HepG2 (cell line): Measurements from ENCODE around the gene PGS1. TPM values are rescaled to one million over a fixed set of nuclear protein-coding genes. Genes with fewer than 3 reads are reported as not detected.
A peak's percentile ranks its signal among the peaks of the same experiment; 100 is the strongest.

ENCODE experiments used
- ATAC-seq: fragments of 200-7000 bp; cut with Tn5 transposase; 3 replicates; pipeline ENCODE4 v1.9.1; 2020; ENCODE audit warnings: mild to moderate bottlenecking, moderate library complexity
- BruUV-seq: library from RNA; stranded (reverse); fragments of 400-500 nt; replicated peaks from 2 replicates; lab custom pipeline; 2021; lab: Mats Ljungman, UMichigan
- CTCF ChIA-PET: fragments of 300-600 bp; formaldehyde crosslinking; extraction: SDS; loops from one replicate; lab custom pipeline; 2021; ENCODE audit warnings: low total read pairs, inconsistent platforms, low intra/inter-chr PET ratio; lab: Yijun Ruan, JAX
- POLR2A ChIA-PET: fragments of 350-600 bp; sonication (Branson Sonifier 250); formaldehyde crosslinking; loops from one replicate; lab custom pipeline; 2020; ENCODE audit warnings: antibody characterized with exemption, inconsistent platforms; lab: Yijun Ruan, JAX
- DNase-seq: peaks from one replicate; pipeline ENCODE4 v3.0.0-alpha.2; 2015; ENCODE audit warnings: low spot score
- FAIRE-seq: peaks from 3 replicates; lab custom pipeline; 2011; peaks lifted over from hg19 to GRCh38; lab: Jason Lieb, UNC
- H2AFZ ChIP-seq: one replicate; pipeline ENCODE4 v1.6.1; 2011; ENCODE audit warnings: low read length, inconsistent platforms
- H3K27ac ChIP-seq: fragments of 300-600 bp; 3 replicates; pipeline ENCODE4 v1.8.0; 2011; ENCODE audit warnings: mixed run types, mild to moderate bottlenecking, mixed read lengths, low read length, inconsistent platforms; ENCODE audit not compliant: insufficient read depth; ENCODE audit errors: extremely low read length
- H3K27me3 ChIP-seq, 2 experiments: fragments of 200-600 bp in 1 of 2; 2 replicates in 1 of 2; 3 replicates in 1 of 2; pipeline versions ENCODE4 v1.6.0 to v1.8.0; 2011; ENCODE audit warnings: low read length in 2 of 2, mild to moderate bottlenecking in 2 of 2, moderate library complexity in 2 of 2, inconsistent platforms in 1 of 2; ENCODE audit not compliant: insufficient read depth in 2 of 2, control insufficient read depth in 1 of 2
- H3K36me3 ChIP-seq, 2 experiments: fragments of 200-600 bp in 1 of 2; replicated peaks in 1 of 2; 2 replicates in 1 of 2; 3 replicates in 1 of 2; pipeline versions ENCODE4 v1.5.1 to v1.8.0; 2011; ENCODE audit warnings: low read length in 2 of 2, inconsistent platforms in 1 of 2; ENCODE audit not compliant: insufficient read depth in 2 of 2, control insufficient read depth in 1 of 2
- H3K4me1 ChIP-seq: 2 replicates; pipeline ENCODE4 v1.5.1; 2012; ENCODE audit warnings: low read length, inconsistent platforms; ENCODE audit not compliant: insufficient read depth
- H3K4me2 ChIP-seq: 2 replicates; pipeline ENCODE4 v1.6.0; 2011; ENCODE audit warnings: low read depth, low read length, inconsistent platforms
- H3K4me3 ChIP-seq, 3 experiments: fragments of 200-600 bp in 1 of 3; sonication (generic), shearing (Covaris generic) in 1 of 3; replicated peaks in 1 of 3; 2 replicates each; pipeline ENCODE4 v1.5.1; 2011 to 2016; ENCODE audit warnings: low read length in 3 of 3, inconsistent platforms in 2 of 3, low read depth in 2 of 3, mild to moderate bottlenecking in 2 of 3, control low read depth in 1 of 3, mixed read lengths in 1 of 3; ENCODE audit not compliant: insufficient read depth in 1 of 3
- H3K79me2 ChIP-seq: one replicate; pipeline ENCODE4 v1.6.1; 2011; ENCODE audit warnings: low read length, inconsistent platforms; ENCODE audit not compliant: insufficient read depth
- H3K9ac ChIP-seq: 2 replicates; pipeline ENCODE4 v1.6.0; 2011; ENCODE audit warnings: mild to moderate bottlenecking, low read depth, low read length, inconsistent platforms; ENCODE audit not compliant: insufficient read depth
- H3K9me3 ChIP-seq: 2 replicates; pipeline ENCODE4 v1.5.1; 2012; ENCODE audit warnings: mild to moderate bottlenecking, low read length
- H4K20me1 ChIP-seq: 2 replicates; pipeline ENCODE4 v1.6.0; 2011; ENCODE audit warnings: inconsistent platforms, mild to moderate bottlenecking, low read length, moderate library complexity; ENCODE audit not compliant: insufficient read depth
- DMAP1 ChIP-seq: IDR thresholded peaks from 2 replicates; pipeline ENCODE4 v1.6.1; 2016
- NCOR1 ChIP-seq: fragments of 200-600 bp; sonication (generic); IDR thresholded peaks from 2 replicates; pipeline ENCODE4 v1.7.0; 2017; ENCODE audit warnings: antibody characterized with exemption, low read length, borderline replicate concordance
- TEAD2 ChIP-seq: sonication (generic); formaldehyde crosslinking; IDR thresholded peaks from 2 replicates; pipeline ENCODE4 v1.9.0; 2021; ENCODE audit warnings: missing genetic modification reagents
- ZMYM2 ChIP-seq: sonication (generic); formaldehyde crosslinking; IDR thresholded peaks from 2 replicates; pipeline ENCODE4 v1.8.0; 2022; ENCODE audit warnings: mild to moderate bottlenecking, missing genetic modification reagents
- ZNF709 ChIP-seq: sonication (generic); formaldehyde crosslinking; IDR thresholded peaks from 2 replicates; pipeline ENCODE4 v1.5.0; 2020; ENCODE audit warnings: mild to moderate bottlenecking, missing genetic modification reagents
- WGBS: methylation state at CpG from one replicate; pipeline ENCODE4 v1.1.6; 2017; ENCODE audit warnings: low lambda C conversion rate; 5-methylcytosine and 5-hydroxymethylcytosine counted together
- in situ Hi-C: cut with HindIII; loops from 2 replicates; pipeline ENCODE4 v1.10.0; 2017; ENCODE audit warnings: low pct_unique_long_range_greater_than_20kb; ENCODE audit not compliant: extremely low pct_ligation_motif_present
- intact Hi-C: fragments of 100-400 bp; cut with micrococcal nuclease; formaldehyde crosslinking; loops from one replicate; pipeline ENCODE4 v1.10.0; 2022; ENCODE audit not compliant: unreplicated experiment
- polyA plus RNA-seq, 8 experiments: library from polyadenylated mRNA; depleted of rRNA in 3 of 8; stranded (reverse) in 7 of 8; unstranded in 1 of 8; fragments of >200 nt; fragmentation: Illumina TruSeq in 4 of 8; extraction: Trizol in 4 of 8; gene quantifications; 2 replicates each; pipeline versions ENCODE4 v1.2.1 to v1.2.3, GENCODE V29; 2011 to 2016; ENCODE audit warnings: low read depth in 4 of 8, missing spikeins in 1 of 8, mixed read lengths in 1 of 8; ENCODE audit not compliant: insufficient read depth in 1 of 8
- total RNA-seq, 5 experiments: library from RNA; depleted of rRNA; stranded (reverse); fragments of >200 nt; fragmentation: Illumina TruSeq; extraction: Trizol; gene quantifications; 2 replicates each; pipeline ENCODE4 v1.2.3, GENCODE V29; 2016; ENCODE audit warnings: low read depth in 1 of 5
- TF ChIP-seq, protein P1 (sequence below): IDR thresholded peaks from 2 replicates; pipeline ENCODE4 v1.6.1; 2018; ENCODE audit warnings: missing genetic modification reagents, mild to moderate bottlenecking, missing compliant biosample characterization
- TF ChIP-seq, protein P2 (sequence below): sonication (generic); formaldehyde crosslinking; IDR thresholded peaks from 2 replicates; pipeline ENCODE4 v1.4.0; 2020; ENCODE audit warnings: missing genetic modification reagents, mild to moderate bottlenecking, borderline replicate concordance
- TF ChIP-seq, protein P3 (sequence below): sonication (generic); formaldehyde crosslinking; IDR thresholded peaks from 2 replicates; pipeline ENCODE4 v1.4.0; 2020; ENCODE audit warnings: missing genetic modification reagents, mild to moderate bottlenecking, borderline replicate concordance

Gene PGS1
- total and polyA plus RNA-seq, 2 of the 13 experiments (the other 11 are each of a cell fraction or from before 2014, with no cell fraction given), result 25.9 to 31.5 TPM

DNA sequence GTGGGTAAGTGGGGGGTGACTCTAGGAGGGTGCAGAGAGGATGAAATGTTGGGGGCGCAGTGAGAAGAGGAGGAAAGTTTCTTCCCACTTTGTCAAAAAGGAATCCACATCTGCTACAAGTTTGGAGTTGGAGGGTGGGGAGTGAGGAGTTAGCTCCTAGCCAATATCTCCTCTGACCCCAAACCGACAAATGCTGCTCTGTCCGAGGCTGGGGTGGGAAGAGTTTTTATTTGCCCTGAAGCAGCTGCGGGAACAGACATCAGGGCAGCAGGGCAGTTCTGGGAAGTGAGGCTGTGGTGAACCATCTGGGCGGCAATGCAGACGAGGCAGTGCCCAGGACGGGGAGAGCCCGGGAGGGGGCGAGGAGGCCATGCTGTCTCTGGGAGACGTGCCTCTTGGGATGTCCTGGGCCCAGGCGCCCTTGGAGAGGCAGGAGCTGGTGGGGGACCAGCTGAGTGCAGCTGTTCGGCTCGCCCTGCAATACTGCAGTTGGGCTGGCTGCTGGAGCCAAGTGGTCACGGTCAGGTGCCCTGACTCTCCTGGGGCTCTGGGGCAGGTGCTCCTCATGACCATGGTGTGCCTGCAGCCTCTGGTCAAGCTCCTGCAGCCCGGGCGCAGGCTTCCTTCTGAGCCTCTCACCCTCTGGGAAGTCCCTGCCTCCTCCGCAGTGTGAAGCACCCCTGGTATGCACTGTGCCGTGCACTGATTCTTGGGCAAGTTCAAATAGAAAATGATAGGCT is 12.2 kb upstream of the PGS1 start (continued):
- TF ChIP-seq ZNF709 (CRISPR knock-in tag) (no peak), DMAP1 (CRISPR knock-in tag) (no peak), ZMYM2 (CRISPR knock-in tag) (0 out of 2 replicates have a peak, but pooled peaks have one; percentile 6)
- TF ChIP-seq, protein P1, sequence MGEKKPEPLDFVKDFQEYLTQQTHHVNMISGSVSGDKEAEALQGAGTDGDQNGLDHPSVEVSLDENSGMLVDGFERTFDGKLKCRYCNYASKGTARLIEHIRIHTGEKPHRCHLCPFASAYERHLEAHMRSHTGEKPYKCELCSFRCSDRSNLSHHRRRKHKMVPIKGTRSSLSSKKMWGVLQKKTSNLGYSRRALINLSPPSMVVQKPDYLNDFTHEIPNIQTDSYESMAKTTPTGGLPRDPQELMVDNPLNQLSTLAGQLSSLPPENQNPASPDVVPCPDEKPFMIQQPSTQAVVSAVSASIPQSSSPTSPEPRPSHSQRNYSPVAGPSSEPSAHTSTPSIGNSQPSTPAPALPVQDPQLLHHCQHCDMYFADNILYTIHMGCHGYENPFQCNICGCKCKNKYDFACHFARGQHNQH (CRISPR knock-in tag), result no peak
- TF ChIP-seq, protein P2, sequence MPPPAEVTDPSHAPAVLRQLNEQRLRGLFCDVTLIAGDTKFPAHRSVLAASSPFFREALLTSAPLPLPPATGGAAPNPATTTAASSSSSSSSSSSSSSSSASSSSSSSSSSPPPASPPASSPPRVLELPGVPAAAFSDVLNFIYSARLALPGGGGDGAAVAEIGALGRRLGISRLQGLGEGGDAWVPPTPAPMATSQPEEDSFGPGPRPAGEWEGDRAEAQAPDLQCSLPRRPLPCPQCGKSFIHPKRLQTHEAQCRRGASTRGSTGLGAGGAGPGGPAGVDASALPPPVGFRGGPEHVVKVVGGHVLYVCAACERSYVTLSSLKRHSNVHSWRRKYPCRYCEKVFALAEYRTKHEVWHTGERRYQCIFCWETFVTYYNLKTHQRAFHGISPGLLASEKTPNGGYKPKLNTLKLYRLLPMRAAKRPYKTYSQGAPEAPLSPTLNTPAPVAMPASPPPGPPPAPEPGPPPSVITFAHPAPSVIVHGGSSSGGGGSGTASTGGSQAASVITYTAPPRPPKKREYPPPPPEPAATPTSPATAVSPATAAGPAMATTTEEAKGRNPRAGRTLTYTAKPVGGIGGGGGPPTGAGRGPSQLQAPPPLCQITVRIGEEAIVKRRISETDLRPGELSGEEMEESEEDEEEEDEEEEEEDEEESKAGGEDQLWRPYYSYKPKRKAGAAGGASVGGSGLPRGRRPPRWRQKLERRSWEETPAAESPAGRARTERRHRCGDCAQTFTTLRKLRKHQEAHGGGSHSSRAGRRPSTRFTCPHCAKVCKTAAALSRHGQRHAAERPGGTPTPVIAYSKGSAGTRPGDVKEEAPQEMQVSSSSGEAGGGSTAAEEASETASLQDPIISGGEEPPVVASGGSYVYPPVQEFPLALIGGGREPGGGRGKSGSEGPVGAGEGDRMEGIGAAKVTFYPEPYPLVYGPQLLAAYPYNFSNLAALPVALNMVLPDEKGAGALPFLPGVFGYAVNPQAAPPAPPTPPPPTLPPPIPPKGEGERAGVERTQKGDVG, result 0 out of 2 replicates have a peak, but pooled peaks have one; percentile 22

DNA sequence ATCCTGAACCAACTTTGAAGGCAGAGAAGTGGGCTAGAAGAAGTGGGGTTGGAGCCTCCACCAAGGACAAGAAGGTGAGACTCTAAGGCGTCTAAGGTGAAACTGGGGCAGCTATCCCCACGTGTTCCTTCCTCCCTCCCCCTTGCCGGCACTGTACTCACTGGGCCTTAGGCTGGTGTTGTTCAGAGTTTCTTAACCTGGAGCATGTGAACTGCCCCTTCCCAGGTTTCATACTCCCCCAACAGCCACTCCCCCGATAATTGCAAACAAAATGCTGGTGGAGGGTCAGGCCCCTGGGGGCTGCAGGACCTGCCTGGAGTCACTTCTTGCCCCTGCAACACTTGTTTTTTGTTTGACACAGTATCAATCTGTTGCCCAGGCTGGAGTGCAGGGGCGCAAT is 11.3 kb upstream of the PGS1 start:
- Histone ChIP-seq H3K4me2 (no peak overlapping the region), H3K9ac (no peak overlapping the region), H3K9me3 (no peaks in the 10 kb centered on the region), H4K20me1 (no peaks in the 10 kb centered on the region; the same call in 1 of the 2 replicates), H3K36me3 (no peaks in the 10 kb centered on the region), H3K27me3 (peaks cover 20 to 78% of the 10 kb centered on the region in 2 experiments), H2AFZ (no peak overlapping the region), H3K4me3 (no peak overlapping the region), H3K4me1 (peaks cover 32% of the 10 kb centered on the region), H3K79me2 (no peaks in the 10 kb centered on the region), H3K27ac (no peak overlapping the region)
- DNase-seq (no peak), ATAC-seq (no peak), FAIRE-seq (no peak)
- CTCF ChIA-PET, result no interaction called here
- POLR2A ChIA-PET, result interaction anchor here (1.0 kb wide), 1 partner anchor 55 kb away, joined by 4 read pairs; no protein-coding TSS in a partner anchor
- TF ChIP-seq, protein P3, sequence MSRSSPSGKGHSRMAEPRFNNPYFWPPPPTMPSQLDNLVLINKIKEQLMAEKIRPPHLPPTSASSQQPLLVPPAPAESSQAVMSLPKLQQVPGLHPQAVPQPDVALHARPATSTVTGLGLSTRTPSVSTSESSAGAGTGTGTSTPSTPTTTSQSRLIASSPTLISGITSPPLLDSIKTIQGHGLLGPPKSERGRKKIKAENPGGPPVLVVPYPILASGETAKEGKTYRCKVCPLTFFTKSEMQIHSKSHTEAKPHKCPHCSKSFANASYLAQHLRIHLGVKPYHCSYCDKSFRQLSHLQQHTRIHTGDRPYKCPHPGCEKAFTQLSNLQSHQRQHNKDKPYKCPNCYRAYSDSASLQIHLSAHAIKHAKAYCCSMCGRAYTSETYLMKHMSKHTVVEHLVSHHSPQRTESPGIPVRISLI, result no peak
- TF ChIP-seq TEAD2 (CRISPR knock-in tag), result 0 out of 2 replicates have a peak, but pooled peaks have one; percentile 28
- TF ChIP-seq NCOR1, result no peak
- in situ Hi-C loops (no loop called here), intact Hi-C loops (no loop called here)
- WGBS, result 38% methylated on average over 5 of the region's 5 CpGs
- BruUV-seq, result no TSS peak
